A549 (cell line): Measurements from ENCODE around the gene AJUBA.

Experiments used
- BHLHE40 ChIP-seq: IDR thresholded peaks from 2 replicates; pipeline ENCODE4 v1.6.1; 2012; ENCODE audit warnings: low read depth, low read length, inconsistent platforms
- CBX2 ChIP-seq: fragments of 200-600 bp; sonication (generic); IDR thresholded peaks from 2 replicates; pipeline ENCODE4 v1.6.1; 2016; ENCODE audit warnings: low read depth, mild to moderate bottlenecking, borderline replicate concordance
- CHD2 ChIP-seq: fragments of 150-350 bp; IDR thresholded peaks from 2 replicates; pipeline ENCODE4 v1.6.1; 2014; ENCODE audit warnings: low read length; ENCODE audit not compliant: partially characterized antibody
- NPAS2 ChIP-seq: fragments of 250-450 bp; sonication (Bioruptor Pico); IDR thresholded peaks from 2 replicates; pipeline ENCODE4 v1.8.0; 2022; ENCODE audit warnings: mild to moderate bottlenecking, moderate library complexity, borderline replicate concordance
- RNF2 ChIP-seq: fragments of 200-600 bp; sonication (generic); IDR thresholded peaks from 2 replicates; pipeline ENCODE4 v1.6.1; 2016; ENCODE audit warnings: low read depth, mild to moderate bottlenecking, antibody characterized with exemption, moderate library complexity, borderline replicate concordance
- SREBF2 ChIP-seq: fragments of 450-650 bp; IDR thresholded peaks from 2 replicates; pipeline ENCODE4 v1.6.1; 2014; ENCODE audit warnings: mild to moderate bottlenecking, moderate library complexity
- TF ChIP-seq, protein P1 (sequence below): fragments of >200 bp; sonication (Bioruptor Twin); formaldehyde crosslinking; IDR thresholded peaks from 3 replicates; pipeline ENCODE4 v1.5.1; 2016
- TF ChIP-seq, protein P2 (sequence below): IDR thresholded peaks from 2 replicates; pipeline ENCODE4 v1.6.1; 2012
- TF ChIP-seq, protein P3 (sequence below): fragments of 200-600 bp; sonication (generic); IDR thresholded peaks from 2 replicates; pipeline ENCODE4 v1.6.1; 2016; ENCODE audit warnings: antibody characterized with exemption, mild to moderate bottlenecking, moderate library complexity
- TF ChIP-seq, protein P4 (sequence below): IDR thresholded peaks from 2 replicates; pipeline ENCODE4 v1.6.1; 2012; ENCODE audit warnings: low read depth, borderline replicate concordance

DNA sequence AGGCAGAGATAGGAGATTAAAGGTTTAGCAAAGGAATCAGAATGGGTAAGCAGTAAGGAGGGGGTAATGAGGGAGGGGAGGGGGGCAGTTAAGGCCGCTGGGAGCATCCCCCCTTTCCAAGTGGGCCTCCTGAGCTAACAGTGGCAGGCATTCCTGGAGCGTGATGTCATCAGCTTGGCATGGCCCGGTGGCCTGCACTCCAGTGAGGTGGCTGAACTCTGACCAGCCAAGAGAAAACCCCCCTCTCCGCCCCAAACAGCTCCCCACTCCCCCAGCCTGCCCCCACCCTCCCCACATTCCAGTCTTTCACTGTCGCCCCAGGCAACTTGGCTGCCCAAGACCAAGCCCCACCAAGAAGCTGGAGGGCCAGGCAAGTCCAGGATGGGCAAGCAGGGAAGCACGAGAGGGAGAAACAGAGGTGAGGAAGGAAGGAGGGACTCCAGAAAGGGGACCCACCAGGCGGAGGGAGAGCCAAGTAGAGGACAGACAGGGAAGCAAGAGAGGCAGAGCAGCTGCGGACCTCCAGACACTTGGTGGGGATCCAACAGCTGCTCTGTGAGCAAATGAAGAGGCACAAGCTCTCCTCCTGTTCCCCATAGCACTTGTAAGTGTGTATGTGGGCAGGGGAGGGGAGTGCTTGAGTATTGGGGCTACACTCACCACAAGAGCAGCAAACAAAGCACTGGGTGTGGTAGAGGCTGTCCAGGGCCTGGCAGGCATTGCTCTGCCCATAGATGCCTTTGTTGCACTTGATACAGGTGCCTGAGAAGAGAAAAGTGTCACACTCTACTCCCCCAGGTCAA lies 4.5 kb downstream of the AJUBA start:
- no peak for TF ChIP-seq SREBF2
- TF ChIP-seq, protein P1, sequence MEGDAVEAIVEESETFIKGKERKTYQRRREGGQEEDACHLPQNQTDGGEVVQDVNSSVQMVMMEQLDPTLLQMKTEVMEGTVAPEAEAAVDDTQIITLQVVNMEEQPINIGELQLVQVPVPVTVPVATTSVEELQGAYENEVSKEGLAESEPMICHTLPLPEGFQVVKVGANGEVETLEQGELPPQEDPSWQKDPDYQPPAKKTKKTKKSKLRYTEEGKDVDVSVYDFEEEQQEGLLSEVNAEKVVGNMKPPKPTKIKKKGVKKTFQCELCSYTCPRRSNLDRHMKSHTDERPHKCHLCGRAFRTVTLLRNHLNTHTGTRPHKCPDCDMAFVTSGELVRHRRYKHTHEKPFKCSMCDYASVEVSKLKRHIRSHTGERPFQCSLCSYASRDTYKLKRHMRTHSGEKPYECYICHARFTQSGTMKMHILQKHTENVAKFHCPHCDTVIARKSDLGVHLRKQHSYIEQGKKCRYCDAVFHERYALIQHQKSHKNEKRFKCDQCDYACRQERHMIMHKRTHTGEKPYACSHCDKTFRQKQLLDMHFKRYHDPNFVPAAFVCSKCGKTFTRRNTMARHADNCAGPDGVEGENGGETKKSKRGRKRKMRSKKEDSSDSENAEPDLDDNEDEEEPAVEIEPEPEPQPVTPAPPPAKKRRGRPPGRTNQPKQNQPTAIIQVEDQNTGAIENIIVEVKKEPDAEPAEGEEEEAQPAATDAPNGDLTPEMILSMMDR: no peak
- TF ChIP-seq CHD2: no peak
- TF ChIP-seq BHLHE40: no peak
- TF ChIP-seq NPAS2 (CRISPR knock-in tag): no peak
- TF ChIP-seq, protein P2, sequence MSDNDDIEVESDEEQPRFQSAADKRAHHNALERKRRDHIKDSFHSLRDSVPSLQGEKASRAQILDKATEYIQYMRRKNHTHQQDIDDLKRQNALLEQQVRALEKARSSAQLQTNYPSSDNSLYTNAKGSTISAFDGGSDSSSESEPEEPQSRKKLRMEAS: peak; percentile 79
- TF ChIP-seq, protein P3, sequence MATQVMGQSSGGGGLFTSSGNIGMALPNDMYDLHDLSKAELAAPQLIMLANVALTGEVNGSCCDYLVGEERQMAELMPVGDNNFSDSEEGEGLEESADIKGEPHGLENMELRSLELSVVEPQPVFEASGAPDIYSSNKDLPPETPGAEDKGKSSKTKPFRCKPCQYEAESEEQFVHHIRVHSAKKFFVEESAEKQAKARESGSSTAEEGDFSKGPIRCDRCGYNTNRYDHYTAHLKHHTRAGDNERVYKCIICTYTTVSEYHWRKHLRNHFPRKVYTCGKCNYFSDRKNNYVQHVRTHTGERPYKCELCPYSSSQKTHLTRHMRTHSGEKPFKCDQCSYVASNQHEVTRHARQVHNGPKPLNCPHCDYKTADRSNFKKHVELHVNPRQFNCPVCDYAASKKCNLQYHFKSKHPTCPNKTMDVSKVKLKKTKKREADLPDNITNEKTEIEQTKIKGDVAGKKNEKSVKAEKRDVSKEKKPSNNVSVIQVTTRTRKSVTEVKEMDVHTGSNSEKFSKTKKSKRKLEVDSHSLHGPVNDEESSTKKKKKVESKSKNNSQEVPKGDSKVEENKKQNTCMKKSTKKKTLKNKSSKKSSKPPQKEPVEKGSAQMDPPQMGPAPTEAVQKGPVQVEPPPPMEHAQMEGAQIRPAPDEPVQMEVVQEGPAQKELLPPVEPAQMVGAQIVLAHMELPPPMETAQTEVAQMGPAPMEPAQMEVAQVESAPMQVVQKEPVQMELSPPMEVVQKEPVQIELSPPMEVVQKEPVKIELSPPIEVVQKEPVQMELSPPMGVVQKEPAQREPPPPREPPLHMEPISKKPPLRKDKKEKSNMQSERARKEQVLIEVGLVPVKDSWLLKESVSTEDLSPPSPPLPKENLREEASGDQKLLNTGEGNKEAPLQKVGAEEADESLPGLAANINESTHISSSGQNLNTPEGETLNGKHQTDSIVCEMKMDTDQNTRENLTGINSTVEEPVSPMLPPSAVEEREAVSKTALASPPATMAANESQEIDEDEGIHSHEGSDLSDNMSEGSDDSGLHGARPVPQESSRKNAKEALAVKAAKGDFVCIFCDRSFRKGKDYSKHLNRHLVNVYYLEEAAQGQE: no peak
- TF ChIP-seq, protein P4, sequence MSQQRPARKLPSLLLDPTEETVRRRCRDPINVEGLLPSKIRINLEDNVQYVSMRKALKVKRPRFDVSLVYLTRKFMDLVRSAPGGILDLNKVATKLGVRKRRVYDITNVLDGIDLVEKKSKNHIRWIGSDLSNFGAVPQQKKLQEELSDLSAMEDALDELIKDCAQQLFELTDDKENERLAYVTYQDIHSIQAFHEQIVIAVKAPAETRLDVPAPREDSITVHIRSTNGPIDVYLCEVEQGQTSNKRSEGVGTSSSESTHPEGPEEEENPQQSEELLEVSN: no peak
- no peak for TF ChIP-seq CBX2
- no peak for TF ChIP-seq RNF2
